ENCODE data around the gene VPS72.

VPS72 gene

DNA sequence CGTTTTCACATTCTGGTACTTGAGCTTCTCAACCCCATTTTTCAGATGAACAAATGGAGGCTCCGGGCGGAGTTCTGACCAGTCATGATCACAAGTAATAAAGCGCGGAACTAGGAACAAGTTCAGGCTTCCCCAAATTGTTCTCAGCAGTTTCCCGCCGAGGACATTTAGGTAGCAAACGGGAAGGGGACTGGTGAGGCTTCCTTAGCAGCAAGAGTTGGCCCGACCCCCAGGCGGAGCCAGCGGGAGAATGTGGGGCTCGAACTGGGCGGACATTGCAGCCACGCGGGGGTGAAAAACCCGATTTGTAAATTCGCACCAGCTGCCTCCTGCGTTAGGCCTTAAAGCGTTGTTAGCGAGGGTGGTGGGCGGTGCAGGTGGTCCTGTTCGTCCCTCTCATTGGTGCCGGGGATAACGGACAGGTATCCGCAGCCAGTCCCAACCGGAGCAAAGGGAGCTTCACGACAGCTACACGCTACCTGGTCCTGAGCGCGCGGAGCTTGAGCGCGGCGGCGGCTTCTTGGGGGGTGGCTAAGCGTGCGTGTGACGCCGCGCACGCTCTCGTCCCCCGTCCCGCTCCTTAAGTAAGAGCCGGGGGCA is 58.9 kb downstream of the VPS72 start:
- Mint-ChIP-seq H3K27ac (peak overlapping the region; percentile 91), H3K9me3 (no peaks in the 10 kb centered on the region), H3K36me3 (no peaks in the 10 kb centered on the region), H3K4me3 (peak overlapping the region; percentile 79 to 81), H3K27me3 (no peaks in the 10 kb centered on the region), H3K4me1 (peaks cover 3 to 7% of the 10 kb centered on the region in 2 donors)
- ATAC-seq (replicated peaks) (peak; percentile 100), DNase-seq (peak; percentile 84)

DNA sequence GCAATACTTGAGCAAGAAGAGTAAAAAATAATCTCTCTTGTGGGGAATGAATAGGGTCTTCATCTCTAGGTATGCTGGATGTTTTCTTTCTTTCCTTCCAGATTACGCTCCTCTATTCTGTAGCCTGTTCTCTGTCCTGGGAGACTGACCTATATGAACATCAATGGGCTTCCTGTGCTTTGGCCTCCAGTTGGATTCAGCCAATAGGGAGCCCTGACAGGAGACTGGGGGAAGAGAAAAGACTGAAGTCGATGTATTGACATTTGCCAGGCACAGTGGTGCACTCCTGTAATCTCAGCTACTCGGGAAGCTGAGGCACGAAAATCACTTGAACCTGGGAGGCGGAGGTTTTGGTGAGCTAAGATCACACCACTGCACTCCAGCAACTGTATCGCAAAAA is 61.2 kb downstream of the VPS72 start:
- ATAC-seq (replicated peaks) (no peak), DNase-seq (no peak)
- Mint-ChIP-seq H3K4me3 (no peak overlapping the region), H3K27me3 (no peaks in the 10 kb centered on the region), H3K27ac (no peak overlapping the region), H3K9me3 (no peaks in the 10 kb centered on the region), H3K4me1 (peaks cover 3 to 7% of the 10 kb centered on the region in 2 donors), H3K36me3 (peaks cover 0 to 10% of the 10 kb centered on the region in 2 donors)
